HepG2 (cell line): ENCODE measurements around the gene TBX21. TPM values are rescaled to one million over a fixed set of nuclear protein-coding genes. Genes with fewer than 3 reads are reported as not detected.

Source experiments
- ATAC-seq: fragments of 200-7000 bp; cut with Tn5 transposase; 3 replicates; pipeline ENCODE4 v1.9.1; 2020; ENCODE audit warnings: mild to moderate bottlenecking, moderate library complexity
- BruUV-seq: library from RNA; stranded (reverse); fragments of 400-500 nt; replicated peaks from 2 replicates; lab custom pipeline; 2021; lab: Mats Ljungman, UMichigan
- CTCF ChIA-PET: fragments of 300-600 bp; formaldehyde crosslinking; extraction: SDS; loops from one replicate; lab custom pipeline; 2021; ENCODE audit warnings: low total read pairs, inconsistent platforms, low intra/inter-chr PET ratio; lab: Yijun Ruan, JAX
- POLR2A ChIA-PET: fragments of 350-600 bp; sonication (Branson Sonifier 250); formaldehyde crosslinking; loops from one replicate; lab custom pipeline; 2020; ENCODE audit warnings: antibody characterized with exemption, inconsistent platforms; lab: Yijun Ruan, JAX
- DNase-seq: peaks from one replicate; pipeline ENCODE4 v3.0.0-alpha.2; 2015; ENCODE audit warnings: low spot score
- FAIRE-seq: peaks from 3 replicates; lab custom pipeline; 2011; peaks lifted over from hg19 to GRCh38; lab: Jason Lieb, UNC
- H2AFZ ChIP-seq: one replicate; pipeline ENCODE4 v1.6.1; 2011; ENCODE audit warnings: low read length, inconsistent platforms
- H3K27ac ChIP-seq: fragments of 300-600 bp; 3 replicates; pipeline ENCODE4 v1.8.0; 2011; ENCODE audit warnings: mixed run types, mild to moderate bottlenecking, mixed read lengths, low read length, inconsistent platforms; ENCODE audit not compliant: insufficient read depth; ENCODE audit errors: extremely low read length
- H3K27me3 ChIP-seq, 2 experiments: fragments of 200-600 bp in 1 of 2; 2 replicates in 1 of 2; 3 replicates in 1 of 2; pipeline versions ENCODE4 v1.6.0 to v1.8.0; 2011; ENCODE audit warnings: low read length in 2 of 2, mild to moderate bottlenecking in 2 of 2, moderate library complexity in 2 of 2, inconsistent platforms in 1 of 2; ENCODE audit not compliant: insufficient read depth in 2 of 2, control insufficient read depth in 1 of 2
- H3K36me3 ChIP-seq, 2 experiments: fragments of 200-600 bp in 1 of 2; replicated peaks in 1 of 2; 2 replicates in 1 of 2; 3 replicates in 1 of 2; pipeline versions ENCODE4 v1.5.1 to v1.8.0; 2011; ENCODE audit warnings: low read length in 2 of 2, inconsistent platforms in 1 of 2; ENCODE audit not compliant: insufficient read depth in 2 of 2, control insufficient read depth in 1 of 2
- H3K4me1 ChIP-seq: 2 replicates; pipeline ENCODE4 v1.5.1; 2012; ENCODE audit warnings: low read length, inconsistent platforms; ENCODE audit not compliant: insufficient read depth
- H3K4me2 ChIP-seq: 2 replicates; pipeline ENCODE4 v1.6.0; 2011; ENCODE audit warnings: low read depth, low read length, inconsistent platforms
- H3K4me3 ChIP-seq, 3 experiments: fragments of 200-600 bp in 1 of 3; sonication (generic), shearing (Covaris generic) in 1 of 3; replicated peaks in 1 of 3; 2 replicates each; pipeline ENCODE4 v1.5.1; 2011 to 2016; ENCODE audit warnings: low read length in 3 of 3, inconsistent platforms in 2 of 3, low read depth in 2 of 3, mild to moderate bottlenecking in 2 of 3, control low read depth in 1 of 3, mixed read lengths in 1 of 3; ENCODE audit not compliant: insufficient read depth in 1 of 3
- H3K79me2 ChIP-seq: one replicate; pipeline ENCODE4 v1.6.1; 2011; ENCODE audit warnings: low read length, inconsistent platforms; ENCODE audit not compliant: insufficient read depth
- H3K9ac ChIP-seq: 2 replicates; pipeline ENCODE4 v1.6.0; 2011; ENCODE audit warnings: mild to moderate bottlenecking, low read depth, low read length, inconsistent platforms; ENCODE audit not compliant: insufficient read depth
- H3K9me3 ChIP-seq: 2 replicates; pipeline ENCODE4 v1.5.1; 2012; ENCODE audit warnings: mild to moderate bottlenecking, low read length
- H4K20me1 ChIP-seq: 2 replicates; pipeline ENCODE4 v1.6.0; 2011; ENCODE audit warnings: inconsistent platforms, mild to moderate bottlenecking, low read length, moderate library complexity; ENCODE audit not compliant: insufficient read depth
- EZH2 ChIP-seq: conservative IDR thresholded peaks from 2 replicates; pipeline ENCODE4 v1.6.1; 2012; ENCODE audit warnings: mild to moderate bottlenecking, low read depth, low read length, moderate library complexity
- GATAD1 ChIP-seq: IDR thresholded peaks from 2 replicates; pipeline ENCODE4 v1.6.1; 2016; ENCODE audit warnings: missing genetic modification reagents, missing compliant biosample characterization
- MAFK ChIP-seq, 2 experiments: IDR thresholded peaks in 1 of 2; conservative IDR thresholded peaks in 1 of 2; 2 replicates each; pipeline ENCODE4 v1.6.1; 2011; ENCODE audit warnings: improper control_type of control experiment in 2 of 2, low read length in 2 of 2
- SRSF4 ChIP-seq: fragments of 200-400 bp; formaldehyde crosslinking; IDR thresholded peaks from one replicate; pipeline ENCODE4 v1.6.1; 2018; ENCODE audit warnings: mild to moderate bottlenecking, low read depth, low read length, moderate library complexity; ENCODE audit not compliant: poor library complexity, severe bottlenecking
- ZBTB8A ChIP-seq: sonication (generic); formaldehyde crosslinking; IDR thresholded peaks from 2 replicates; pipeline ENCODE4 v1.4.0; 2020; ENCODE audit warnings: mild to moderate bottlenecking, low read depth, missing genetic modification reagents, borderline replicate concordance
- ZFP37 ChIP-seq: sonication (generic); formaldehyde crosslinking; IDR thresholded peaks from 2 replicates; pipeline ENCODE4 v1.4.0; 2020; ENCODE audit warnings: missing genetic modification reagents, borderline replicate concordance
- ZNF292 ChIP-seq: sonication (generic); formaldehyde crosslinking; IDR thresholded peaks from 2 replicates; pipeline ENCODE4 v1.8.1; 2022; ENCODE audit warnings: mild to moderate bottlenecking, low read depth, missing genetic modification reagents, borderline replicate concordance
- ZNF382 ChIP-seq: sonication (generic); formaldehyde crosslinking; IDR thresholded peaks from 2 replicates; pipeline ENCODE4 v1.5.0; 2020; ENCODE audit warnings: missing genetic modification reagents, mild to moderate bottlenecking, borderline replicate concordance
- ZNF550 ChIP-seq: sonication (generic); formaldehyde crosslinking; IDR thresholded peaks from 2 replicates; pipeline ENCODE4 v1.4.0; 2020; ENCODE audit warnings: mild to moderate bottlenecking, missing genetic modification reagents, borderline replicate concordance
- ZNF776 ChIP-seq: sonication (generic); formaldehyde crosslinking; IDR thresholded peaks from 2 replicates; pipeline ENCODE4 v1.4.0; 2020; ENCODE audit warnings: mild to moderate bottlenecking, missing genetic modification reagents
- ZNF800 ChIP-seq: sonication (generic); formaldehyde crosslinking; IDR thresholded peaks from 2 replicates; pipeline ENCODE4 v1.4.0; 2020; ENCODE audit warnings: missing genetic modification reagents
- WGBS: methylation state at CpG from one replicate; pipeline ENCODE4 v1.1.6; 2017; ENCODE audit warnings: low lambda C conversion rate; 5-methylcytosine and 5-hydroxymethylcytosine counted together
- in situ Hi-C: cut with HindIII; loops from 2 replicates; pipeline ENCODE4 v1.10.0; 2017; ENCODE audit warnings: low pct_unique_long_range_greater_than_20kb; ENCODE audit not compliant: extremely low pct_ligation_motif_present
- intact Hi-C: fragments of 100-400 bp; cut with micrococcal nuclease; formaldehyde crosslinking; loops from one replicate; pipeline ENCODE4 v1.10.0; 2022; ENCODE audit not compliant: unreplicated experiment
- polyA plus RNA-seq, 8 experiments: library from polyadenylated mRNA; depleted of rRNA in 3 of 8; stranded (reverse) in 7 of 8; unstranded in 1 of 8; fragments of >200 nt; fragmentation: Illumina TruSeq in 4 of 8; extraction: Trizol in 4 of 8; gene quantifications; 2 replicates each; pipeline versions ENCODE4 v1.2.1 to v1.2.3, GENCODE V29; 2011 to 2016; ENCODE audit warnings: low read depth in 4 of 8, missing spikeins in 1 of 8, mixed read lengths in 1 of 8; ENCODE audit not compliant: insufficient read depth in 1 of 8
- total RNA-seq, 5 experiments: library from RNA; depleted of rRNA; stranded (reverse); fragments of >200 nt; fragmentation: Illumina TruSeq; extraction: Trizol; gene quantifications; 2 replicates each; pipeline ENCODE4 v1.2.3, GENCODE V29; 2016; ENCODE audit warnings: low read depth in 1 of 5
- TF ChIP-seq, protein P1 (sequence below): sonication (generic); formaldehyde crosslinking; IDR thresholded peaks from 2 replicates; pipeline ENCODE4 v1.5.1; 2020; ENCODE audit warnings: missing genetic modification reagents, mild to moderate bottlenecking, borderline replicate concordance

Gene TBX21
- total and polyA plus RNA-seq, 2 of the 13 experiments (the other 11 are each of a cell fraction or from before 2014, with no cell fraction given), result not detected

DNA sequence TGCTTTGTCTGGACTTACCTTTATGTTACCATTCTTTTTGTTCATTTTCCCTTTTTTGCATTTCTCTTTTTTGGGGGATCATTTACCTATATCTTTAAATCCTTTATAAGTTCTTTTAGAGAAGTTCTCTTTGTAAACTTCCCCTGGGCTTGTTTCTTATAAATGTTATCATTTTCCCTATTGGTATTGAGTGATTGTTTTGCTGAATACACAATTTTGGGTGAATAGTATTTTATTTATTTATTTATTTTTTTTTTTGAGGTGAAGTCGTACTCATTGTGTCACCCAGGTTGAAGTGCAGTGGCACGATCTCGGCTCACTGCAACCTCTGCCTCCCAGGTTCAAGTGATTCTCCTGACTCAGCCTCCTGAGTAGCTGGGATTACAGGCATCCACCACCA is 18.4 kb downstream of the TBX21 start:
- no peak overlapping the region for H3K4me3 ChIP-seq
- ChIA-PET POLR2A (no interaction called here), CTCF (no interaction called here)
- H3K4me2 ChIP-seq, result no peak overlapping the region
- FAIRE-seq, result no peak
- no peak overlapping the region for H3K9ac ChIP-seq
- intact Hi-C loops, result no loop called here
- no peak for DNase-seq
- no peaks in the 10 kb centered on the region for H3K79me2 ChIP-seq
- H3K27me3 ChIP-seq, result peaks cover 0 to 14% of the 10 kb centered on the region in 2 experiments; a peak in 2 of 5 replicates
- peaks cover 10% of the 10 kb centered on the region for H3K9me3 ChIP-seq
- no TSS peak for BruUV-seq
- H3K27ac ChIP-seq, result no peak overlapping the region
- TF ChIP-seq ZNF550 (CRISPR knock-in tag), result no peak
- peak in 1 of 2 experiments; percentile 39; a peak in 2 of 4 replicates for TF ChIP-seq MAFK (conservative IDR thresholded peaks at IDR 0.05 in 1 of 2, IDR thresholded peaks at IDR 0.05 in 1 of 2; ENCODE audit: low read length in 2 of 2)
- no peaks in the 10 kb centered on the region for H4K20me1 ChIP-seq
- no peak for ATAC-seq
- in situ Hi-C loops, result no loop called here
- 2% methylated on average over 3 of the region's 3 CpGs for WGBS
- H2AFZ ChIP-seq, result no peak overlapping the region
- H3K36me3 ChIP-seq, result no peaks in the 10 kb centered on the region
- no peaks in the 10 kb centered on the region for H3K4me1 ChIP-seq

DNA sequence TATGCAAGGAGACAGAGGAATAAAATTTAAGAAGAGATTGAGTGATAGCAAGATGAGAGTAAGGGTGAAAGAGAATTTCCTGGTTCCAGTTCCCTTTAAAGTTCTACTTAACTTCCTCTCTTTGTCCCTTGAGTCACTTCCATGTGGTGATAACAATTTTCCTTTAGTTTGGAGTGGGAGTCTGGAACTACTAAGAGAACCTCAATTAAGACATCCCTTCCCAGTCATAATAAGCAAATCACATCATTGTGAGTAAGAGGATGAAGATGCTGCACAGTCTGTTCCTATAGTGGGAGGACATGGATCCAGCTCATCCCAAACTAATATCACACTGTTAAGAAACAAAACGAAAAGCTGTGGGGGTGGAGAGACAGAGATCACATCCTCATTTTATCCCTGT is 24.4 kb downstream of the TBX21 start:
- Histone ChIP-seq H4K20me1 (no peaks in the 10 kb centered on the region), H3K27me3 (peaks cover 2 to 11% of the 10 kb centered on the region in 2 experiments; a peak in 2 of 5 replicates), H3K9me3 (peaks cover 10% of the 10 kb centered on the region), H3K27ac (no peak overlapping the region), H2AFZ (no peak overlapping the region), H3K9ac (no peak overlapping the region), H3K79me2 (no peaks in the 10 kb centered on the region), H3K4me2 (no peak overlapping the region), H3K36me3 (no peaks in the 10 kb centered on the region), H3K4me1 (no peaks in the 10 kb centered on the region), H3K4me3 (no peak overlapping the region)
- DNase-seq, result no peak
- intact Hi-C loops, result no loop called here
- POLR2A ChIA-PET, result no interaction called here
- no peak for TF ChIP-seq ZNF382 (CRISPR knock-in tag)
- no peak for TF ChIP-seq EZH2
- no peak for TF ChIP-seq ZBTB8A (CRISPR knock-in tag)
- no peak for TF ChIP-seq ZFP37 (CRISPR knock-in tag)
- TF ChIP-seq GATAD1 (CRISPR knock-in tag), result no peak
- TF ChIP-seq ZNF292 (CRISPR knock-in tag), result no peak
- TF ChIP-seq ZNF776 (CRISPR knock-in tag), result no peak
- TF ChIP-seq, protein P1, sequence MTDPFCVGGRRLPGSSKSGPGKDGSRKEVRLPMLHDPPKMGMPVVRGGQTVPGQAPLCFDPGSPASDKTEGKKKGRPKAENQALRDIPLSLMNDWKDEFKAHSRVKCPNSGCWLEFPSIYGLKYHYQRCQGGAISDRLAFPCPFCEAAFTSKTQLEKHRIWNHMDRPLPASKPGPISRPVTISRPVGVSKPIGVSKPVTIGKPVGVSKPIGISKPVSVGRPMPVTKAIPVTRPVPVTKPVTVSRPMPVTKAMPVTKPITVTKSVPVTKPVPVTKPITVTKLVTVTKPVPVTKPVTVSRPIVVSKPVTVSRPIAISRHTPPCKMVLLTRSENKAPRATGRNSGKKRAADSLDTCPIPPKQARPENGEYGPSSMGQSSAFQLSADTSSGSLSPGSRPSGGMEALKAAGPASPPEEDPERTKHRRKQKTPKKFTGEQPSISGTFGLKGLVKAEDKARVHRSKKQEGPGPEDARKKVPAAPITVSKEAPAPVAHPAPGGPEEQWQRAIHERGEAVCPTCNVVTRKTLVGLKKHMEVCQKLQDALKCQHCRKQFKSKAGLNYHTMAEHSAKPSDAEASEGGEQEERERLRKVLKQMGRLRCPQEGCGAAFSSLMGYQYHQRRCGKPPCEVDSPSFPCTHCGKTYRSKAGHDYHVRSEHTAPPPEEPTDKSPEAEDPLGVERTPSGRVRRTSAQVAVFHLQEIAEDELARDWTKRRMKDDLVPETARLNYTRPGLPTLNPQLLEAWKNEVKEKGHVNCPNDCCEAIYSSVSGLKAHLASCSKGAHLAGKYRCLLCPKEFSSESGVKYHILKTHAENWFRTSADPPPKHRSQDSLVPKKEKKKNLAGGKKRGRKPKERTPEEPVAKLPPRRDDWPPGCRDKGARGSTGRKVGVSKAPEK (CRISPR knock-in tag), result no peak
- TF ChIP-seq ZNF800 (CRISPR knock-in tag), result no peak
- TF ChIP-seq SRSF4, result no peak
- 0% methylated on average over 1 of the region's 1 CpG for WGBS
- in situ Hi-C loops, result no loop called here
- no peak for ATAC-seq
- BruUV-seq, result no TSS peak
- no peak for FAIRE-seq
- CTCF ChIA-PET, result no interaction called here
